HG02642 (cell line): ENCODE data around the gene FOXB1.

Experiments used
- ATAC-seq: cut with Tn5 transposase; IDR thresholded peaks from one replicate; pipeline ENCODE4 v1.9.1; 2021; ENCODE audit warnings: mild to moderate bottlenecking; ENCODE audit not compliant: unreplicated experiment, poor library complexity

FOXB1 gene

GRCh38 chr15:59998305-59998949 lies 5.7 kb upstream of the FOXB1 start:
- no peak for ATAC-seq

- no peak for ATAC-seq
Measured at GRCh38 chr15:59998950-59999611, 5.0 kb upstream of the FOXB1 start.

- ATAC-seq = no peak
Measured at GRCh38 chr15:59999612-60000112, 4.4 kb upstream of the FOXB1 start.

GRCh38 chr15:60000113-60000823 lies 3.8 kb upstream of the FOXB1 start:
- ATAC-seq = no peak

GRCh38 chr15:60000824-60001609 lies 3.1 kb upstream of the FOXB1 start:
- no peak for ATAC-seq

GRCh38 chr15:60001610-60002527 lies 2.2 kb upstream of the FOXB1 start:
- no peak for ATAC-seq

- ATAC-seq = no peak
Measured at GRCh38 chr15:60002528-60003218, 1.4 kb upstream of the FOXB1 start.

GRCh38 chr15:60003243-60004008 lies 685 bp upstream of the FOXB1 start:
- no peak for ATAC-seq

GRCh38 chr15:60004846-60005351 lies 788 bp downstream of the FOXB1 start:
- no peak for ATAC-seq

- ATAC-seq = peak; percentile 22
Measured at GRCh38 chr15:60005352-60006202, 1.5 kb downstream of the FOXB1 start.

- ATAC-seq = peak; percentile 70
Measured at GRCh38 chr15:60006203-60006862, 2.2 kb downstream of the FOXB1 start.

- ATAC-seq = no peak
Measured at GRCh38 chr15:60006873-60007272, 2.8 kb downstream of the FOXB1 start.

GRCh38 chr15:60009124-60009960 lies 5.2 kb downstream of the FOXB1 start:
- ATAC-seq = no peak

- no peak for ATAC-seq
Measured at GRCh38 chr15:60009980-60010732, 6.0 kb downstream of the FOXB1 start.

- no peak for ATAC-seq
Measured at GRCh38 chr15:60010858-60011257, 6.7 kb downstream of the FOXB1 start.
